Umbilical cord (tissue), 2 donors: ENCODE measurements around the gene ESYT3. TPM values are rescaled to one million over a fixed set of nuclear protein-coding genes. Genes with fewer than 3 reads are reported as not detected.
"Not testable (repeated sequence)": the region's sequence is repeated elsewhere in the genome, so short reads cannot be mapped to it uniquely, and the experiment has no call there.

Source experiments
- DNase-seq: peaks from one replicate; pipeline ENCODE4 v3.0.0-alpha.2; 2015; ENCODE audit warnings: low spot score
- total RNA-seq: library from RNA; depleted of rRNA; stranded (reverse); fragments of >200 nt; gene quantifications from one replicate; pipeline ENCODE4 v1.2.3, GENCODE V29; 2014; ENCODE audit warnings: low replicate concordance; ENCODE audit not compliant: insufficient read depth

ESYT3 gene
- total RNA-seq, 1 donor from 2014 or later: 4.1 TPM

- not testable (repeated sequence) for DNase-seq
Measured at GRCh38 chr3:138486580-138486979, 52.2 kb downstream of the ESYT3 start.

GRCh38 chr3:138491971-138492370 is 57.6 kb downstream of the ESYT3 start:
- no peak for DNase-seq

- DNase-seq: no peak
Measured at GRCh38 chr3:138492980-138493675, 58.7 kb downstream of the ESYT3 start.

- no peak for DNase-seq
Measured at GRCh38 chr3:138493804-138494606, 59.6 kb downstream of the ESYT3 start.

DNA sequence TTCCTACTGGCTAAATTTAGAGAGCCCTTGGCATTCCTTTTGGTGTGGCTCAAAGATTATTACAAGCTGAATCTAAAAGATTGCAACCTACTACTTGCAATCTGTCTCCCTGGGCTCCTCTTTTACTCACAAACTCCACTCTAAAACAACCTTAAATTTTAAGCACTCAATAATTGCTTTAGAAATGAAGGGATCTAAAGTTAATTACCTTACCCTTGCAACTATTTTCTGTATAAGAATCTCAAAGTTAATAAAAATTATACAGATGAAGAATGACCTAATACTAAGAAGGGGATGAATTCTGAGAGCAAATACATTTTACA is 60.2 kb downstream of the ESYT3 start:
- no peak for DNase-seq

GRCh38 chr3:138495638-138496037 is 61.2 kb downstream of the ESYT3 start:
- not testable (repeated sequence) for DNase-seq

DNA sequence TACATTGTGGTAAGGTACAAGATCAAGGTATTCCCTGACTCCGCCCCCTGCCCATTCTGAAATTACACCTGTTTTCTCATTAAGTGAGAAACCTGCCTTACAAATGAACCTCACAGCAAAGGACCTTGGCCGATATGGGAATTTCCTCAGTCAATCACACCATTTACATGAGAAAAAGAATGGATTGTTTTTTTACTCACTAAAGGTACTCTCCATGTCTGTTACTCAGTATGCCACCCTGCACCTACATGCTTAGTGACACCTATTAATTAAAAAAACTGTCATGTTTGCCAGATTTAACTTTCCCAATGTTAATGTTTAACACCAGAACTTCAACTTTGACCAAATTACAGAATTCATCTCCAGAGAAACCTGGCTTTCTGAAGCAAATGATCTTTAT is 62.0 kb downstream of the ESYT3 start:
- no peak for DNase-seq

DNA sequence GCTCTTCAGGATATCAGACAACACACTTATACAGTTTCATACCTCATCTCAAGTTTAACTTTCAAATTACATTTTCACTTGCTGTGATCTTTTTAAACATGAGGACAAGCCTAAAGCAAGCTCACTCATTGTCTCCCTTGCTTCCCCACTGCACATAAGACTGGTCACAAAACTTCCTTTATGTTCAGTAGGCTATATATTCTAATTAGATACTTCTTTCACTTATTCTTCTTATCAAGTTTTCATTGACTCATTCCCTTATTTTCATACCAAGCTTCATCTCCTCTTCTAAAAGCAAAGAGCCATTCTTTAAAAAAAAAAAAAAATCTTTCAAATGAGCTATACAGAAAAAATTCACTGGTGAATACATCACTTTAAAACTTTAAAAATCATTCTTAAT is 62.6 kb downstream of the ESYT3 start:
- DNase-seq: no peak

GRCh38 chr3:138497851-138498250 is 63.4 kb downstream of the ESYT3 start:
- no peak for DNase-seq

DNA sequence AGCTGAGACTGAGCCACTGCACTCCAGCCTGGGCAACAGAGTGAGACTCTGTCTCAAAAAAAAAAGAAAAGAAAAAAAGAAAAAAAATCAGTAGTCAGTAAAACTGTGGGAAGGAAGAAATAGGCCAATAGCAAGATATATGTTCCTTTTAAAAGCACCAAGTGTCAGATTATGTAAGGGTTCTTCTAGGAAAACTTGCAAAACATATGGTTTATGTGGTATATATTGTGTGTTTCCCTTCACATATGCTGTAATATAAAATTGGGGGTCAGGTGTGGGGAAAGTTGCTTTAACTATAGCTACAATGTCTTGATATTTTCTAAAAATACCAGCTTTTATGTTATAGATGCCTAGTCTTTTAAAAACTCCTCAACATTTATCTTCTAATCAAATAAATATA is 64.6 kb downstream of the ESYT3 start:
- no peak for DNase-seq

DNA sequence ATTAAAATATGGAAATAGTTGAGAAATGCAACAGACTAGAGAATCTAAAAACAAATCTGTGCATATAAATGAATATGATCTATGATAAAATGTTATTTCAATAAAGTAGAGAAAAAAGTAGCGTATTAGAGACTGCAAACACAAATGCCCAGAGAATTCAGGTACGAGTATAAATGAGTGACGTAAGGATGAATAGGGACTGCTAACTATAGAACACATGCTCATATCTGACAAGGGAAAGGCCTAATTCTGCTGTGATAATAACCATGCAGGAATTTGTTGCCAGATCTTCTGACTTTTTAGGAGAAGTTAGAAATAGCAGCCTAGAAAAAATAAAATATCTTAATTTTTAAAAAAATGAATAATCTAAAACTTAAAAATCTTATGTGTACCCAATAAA is 73.1 kb downstream of the ESYT3 start:
- no peak for DNase-seq

DNA sequence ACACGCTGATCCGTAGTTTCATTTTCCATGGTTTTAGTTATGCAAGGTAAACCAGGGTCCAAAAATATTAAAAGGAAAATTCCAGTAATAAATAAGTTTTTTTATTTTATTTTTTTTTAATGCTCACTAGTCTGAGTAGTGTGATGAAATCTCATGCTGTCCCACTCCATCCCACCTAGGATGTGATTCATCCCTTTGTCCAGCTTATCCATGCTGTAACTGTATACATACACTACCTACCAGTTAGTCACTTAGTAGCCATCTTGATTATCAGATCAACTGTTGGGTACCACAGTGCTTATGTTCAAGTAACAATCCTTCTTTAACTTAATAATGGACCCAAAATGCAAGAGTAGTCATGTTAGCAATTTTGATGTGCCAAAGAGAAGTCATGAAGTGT is 75.2 kb downstream of the ESYT3 start:
- no peak for DNase-seq

GRCh38 chr3:138511945-138512344 is 77.5 kb downstream of the ESYT3 start:
- DNase-seq: no peak

DNA sequence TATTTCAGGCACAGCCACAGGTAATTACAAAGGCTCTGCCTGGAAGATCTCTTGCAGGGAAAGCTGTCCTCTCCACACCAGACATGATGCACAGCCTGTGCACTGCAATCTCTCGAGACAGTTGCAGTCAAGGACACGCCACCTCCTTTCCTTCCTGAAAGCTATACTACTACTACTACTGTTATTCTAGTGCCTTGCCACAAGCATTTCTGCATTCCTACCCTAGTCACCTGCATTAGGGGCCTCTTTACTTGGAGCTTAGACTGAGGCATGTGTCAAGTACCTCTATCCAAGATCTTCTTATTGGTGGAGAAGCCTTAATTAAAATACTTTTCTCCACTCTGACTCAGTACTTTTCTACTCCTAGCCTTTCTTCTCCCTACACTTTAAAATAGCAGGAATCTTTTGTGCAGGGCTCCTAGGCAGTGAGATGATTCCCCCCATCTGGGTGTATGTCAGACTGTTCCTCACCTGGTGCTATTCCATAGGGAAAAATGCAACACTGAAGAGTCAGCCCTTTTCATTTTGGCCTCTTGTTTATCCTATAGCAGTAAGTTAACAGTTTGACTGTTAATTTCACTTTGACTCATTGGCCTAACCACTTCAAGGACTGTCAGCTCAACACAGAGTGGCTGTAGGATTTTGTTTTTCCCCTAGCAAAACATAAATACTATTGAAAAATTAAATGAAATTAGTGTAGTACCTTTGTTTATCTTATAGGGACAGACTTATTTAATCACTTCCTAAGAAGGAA is 78.9 kb downstream of the ESYT3 start:
- DNase-seq: no peak

DNA sequence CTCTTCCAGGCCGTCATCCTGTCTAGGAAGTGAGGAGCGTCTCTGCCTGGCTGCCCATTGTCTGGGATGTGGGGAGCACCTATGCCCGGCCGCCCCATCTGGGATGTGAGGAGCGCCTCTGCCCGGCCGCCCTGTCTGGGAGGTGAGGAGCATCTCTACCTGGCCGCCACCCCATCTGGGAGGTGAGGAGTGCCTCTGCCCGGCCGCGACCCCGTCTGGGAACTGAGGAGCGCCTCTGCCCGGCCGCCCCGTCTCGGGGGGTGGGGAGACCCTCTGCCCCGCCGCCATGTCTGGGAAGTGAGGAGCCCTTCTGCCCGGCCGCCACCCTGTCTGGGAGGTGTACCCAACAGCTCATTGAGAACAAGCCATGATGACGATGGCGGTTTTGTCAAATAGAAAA is 87.0 kb downstream of the ESYT3 start:
- not testable (repeated sequence) for DNase-seq

Other genes with a start within 250 kb of the ESYT3 start
- 81.1 TPM for gene ARMC8, start 247.3 kb upstream of the ESYT3 start, total RNA-seq
- gene NME9, start 104.8 kb upstream of the ESYT3 start, total RNA-seq: 0.48 TPM
- gene MRAS, start 86.0 kb upstream of the ESYT3 start, total RNA-seq: 22.6 TPM
- 59.2 TPM for gene CEP70, start 159.6 kb downstream of the ESYT3 start, total RNA-seq
- 4.8 TPM for gene FAIM, start 174.2 kb downstream of the ESYT3 start, total RNA-seq